Activated CD8-positive, alpha-beta memory T cell treated with anti-CD3 and anti-CD28 coated beads, Interleukin-2, amount 50 U/mL, for 4 hours (primary cell): ENCODE measurements around the gene HOXC5.

Source experiments
- DNase-seq: peaks from one replicate; pipeline ENCODE4 v3.0.0-alpha.2; 2020

HOXC5 gene

DNA sequence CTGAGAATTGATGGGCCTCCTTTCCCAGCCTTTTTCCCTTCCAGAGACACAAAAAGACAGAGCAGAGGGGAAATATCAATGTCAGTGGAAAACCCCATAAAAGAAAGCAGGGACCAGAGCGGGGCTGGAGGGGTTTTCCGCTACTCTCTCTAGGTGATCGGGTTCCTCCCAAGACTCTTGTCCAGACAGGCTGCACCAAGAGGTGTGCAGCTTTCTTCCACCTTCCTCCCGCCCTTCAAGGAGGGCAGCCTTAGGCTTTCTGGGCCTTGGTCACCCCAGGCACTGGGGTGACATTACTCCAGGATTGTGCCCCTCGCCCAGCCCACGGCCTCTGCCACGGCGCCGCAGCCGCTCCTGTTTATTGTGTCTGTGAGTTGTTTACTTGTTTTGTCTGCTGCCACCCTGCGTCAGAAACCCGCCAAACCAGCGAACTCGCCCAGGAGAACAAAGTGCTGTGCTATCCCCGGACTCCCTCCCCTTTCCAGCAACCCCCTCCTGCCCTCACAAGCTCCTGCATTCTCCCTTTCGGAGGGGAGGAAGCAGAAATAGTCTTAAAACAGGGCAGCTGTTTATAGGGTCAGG is 11.3 kb upstream of the HOXC5 start:
- no peak for DNase-seq

DNA sequence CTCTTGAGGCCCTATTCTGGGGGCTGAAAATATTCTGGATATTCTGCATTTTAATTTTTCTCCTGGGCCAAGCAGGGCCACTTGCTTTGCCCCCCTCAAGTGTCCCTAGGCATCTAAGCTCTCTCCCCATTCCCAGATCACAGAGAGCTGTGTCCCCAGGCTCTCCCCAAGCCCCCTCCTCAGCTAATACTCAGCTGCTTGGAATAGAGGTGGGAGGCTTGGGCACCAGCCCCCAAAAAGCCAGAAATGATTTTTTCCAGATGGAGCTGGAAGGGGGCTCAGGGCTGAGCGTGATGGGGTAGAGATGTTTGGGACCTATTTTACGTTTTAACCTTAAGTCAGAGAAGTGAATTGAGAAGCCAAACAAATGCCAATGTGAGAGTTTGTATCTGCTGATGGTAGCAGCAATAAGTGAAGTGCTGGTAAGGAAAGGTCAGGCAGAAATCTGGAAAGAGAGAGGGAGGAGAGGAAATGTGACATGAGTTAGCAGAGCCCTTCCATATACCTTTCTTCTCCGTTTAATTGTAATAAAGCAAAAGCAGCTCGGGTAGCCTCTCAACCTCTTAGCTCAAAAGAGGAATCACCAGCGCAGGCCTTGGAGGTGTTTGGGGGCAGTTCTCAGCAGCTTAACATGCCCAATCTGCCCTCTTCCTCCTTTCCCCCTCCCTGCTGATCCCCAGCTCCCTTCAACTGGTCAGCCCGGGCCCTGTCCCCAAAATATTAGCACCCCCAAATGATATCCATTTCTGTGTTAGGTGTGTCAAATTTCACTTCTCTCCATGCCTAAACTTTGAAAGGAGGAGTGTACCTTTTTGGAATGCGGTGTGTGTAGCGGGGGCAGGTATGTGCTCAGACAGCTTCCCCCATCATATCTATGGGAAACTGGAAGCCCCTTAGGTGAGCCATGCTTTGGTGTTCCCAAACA is 9.6 kb upstream of the HOXC5 start:
- no peak for DNase-seq

DNA sequence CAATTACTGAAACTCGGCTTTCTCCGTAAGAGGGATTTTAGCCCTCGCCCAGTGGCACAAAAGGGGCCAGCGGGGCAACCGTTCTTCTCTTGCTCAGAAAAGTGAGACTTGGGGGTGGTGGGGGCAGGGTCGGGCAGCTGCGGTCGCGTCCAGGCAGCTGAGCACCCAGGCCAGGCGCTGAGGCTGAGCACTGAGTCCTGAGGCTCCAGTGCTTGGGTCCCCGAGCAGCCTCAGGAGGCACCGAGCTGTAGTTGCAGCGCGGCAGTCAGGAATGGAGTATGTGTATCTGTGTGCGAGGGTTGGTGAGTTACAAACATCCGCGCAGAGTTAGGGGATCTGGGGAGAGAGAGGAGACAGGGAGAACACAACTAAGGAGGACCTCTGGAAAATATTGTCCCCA is 8.7 kb upstream of the HOXC5 start:
- no peak for DNase-seq

GRCh38 chr12:54024581-54025305 is 8.1 kb upstream of the HOXC5 start:
- DNase-seq, result no peak

- no peak for DNase-seq
These were observed 7.1 kb upstream of the HOXC5 start for GRCh38 chr12:54025499-54026405.

DNA sequence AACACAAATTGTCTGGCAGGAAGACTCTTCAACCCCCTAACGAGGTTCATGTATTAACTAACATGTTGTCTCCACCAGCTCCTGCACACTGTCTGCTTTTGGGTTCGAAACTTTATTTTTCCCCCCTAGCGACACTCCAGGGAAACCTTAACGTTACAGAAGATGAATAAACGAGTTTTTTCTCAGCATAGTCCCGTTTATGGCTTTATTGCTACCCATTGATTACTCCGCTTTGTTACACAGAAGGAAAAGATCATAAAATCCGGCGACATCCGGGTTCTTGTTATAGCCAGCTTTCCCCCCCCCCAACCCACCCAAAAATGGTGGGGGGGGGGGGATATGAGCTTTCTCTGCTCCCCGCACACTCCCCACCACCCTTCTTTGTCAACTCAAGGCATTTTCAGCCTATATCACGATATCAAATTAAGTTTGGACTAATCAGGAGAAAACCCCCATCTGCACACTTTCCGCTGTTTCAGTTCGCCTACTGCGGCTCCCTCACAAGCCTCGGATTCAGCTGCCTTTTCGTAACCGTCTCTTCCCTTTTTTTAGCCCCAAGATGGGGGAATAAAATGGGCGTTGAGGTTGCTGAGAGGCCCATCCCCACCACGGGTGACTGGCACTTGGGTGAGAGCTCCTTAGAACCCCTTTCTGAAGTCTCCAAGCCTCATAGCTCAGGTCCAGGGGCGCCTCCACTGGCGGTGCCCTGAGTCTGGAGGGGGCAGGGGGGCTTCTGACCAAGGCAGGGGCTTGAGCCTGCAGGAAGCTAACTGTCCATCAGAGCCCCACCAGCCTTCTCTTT is 6.0 kb upstream of the HOXC5 start:
- DNase-seq, result no peak

GRCh38 chr12:54027442-54027786 is 5.4 kb upstream of the HOXC5 start:
- no peak for DNase-seq

DNA sequence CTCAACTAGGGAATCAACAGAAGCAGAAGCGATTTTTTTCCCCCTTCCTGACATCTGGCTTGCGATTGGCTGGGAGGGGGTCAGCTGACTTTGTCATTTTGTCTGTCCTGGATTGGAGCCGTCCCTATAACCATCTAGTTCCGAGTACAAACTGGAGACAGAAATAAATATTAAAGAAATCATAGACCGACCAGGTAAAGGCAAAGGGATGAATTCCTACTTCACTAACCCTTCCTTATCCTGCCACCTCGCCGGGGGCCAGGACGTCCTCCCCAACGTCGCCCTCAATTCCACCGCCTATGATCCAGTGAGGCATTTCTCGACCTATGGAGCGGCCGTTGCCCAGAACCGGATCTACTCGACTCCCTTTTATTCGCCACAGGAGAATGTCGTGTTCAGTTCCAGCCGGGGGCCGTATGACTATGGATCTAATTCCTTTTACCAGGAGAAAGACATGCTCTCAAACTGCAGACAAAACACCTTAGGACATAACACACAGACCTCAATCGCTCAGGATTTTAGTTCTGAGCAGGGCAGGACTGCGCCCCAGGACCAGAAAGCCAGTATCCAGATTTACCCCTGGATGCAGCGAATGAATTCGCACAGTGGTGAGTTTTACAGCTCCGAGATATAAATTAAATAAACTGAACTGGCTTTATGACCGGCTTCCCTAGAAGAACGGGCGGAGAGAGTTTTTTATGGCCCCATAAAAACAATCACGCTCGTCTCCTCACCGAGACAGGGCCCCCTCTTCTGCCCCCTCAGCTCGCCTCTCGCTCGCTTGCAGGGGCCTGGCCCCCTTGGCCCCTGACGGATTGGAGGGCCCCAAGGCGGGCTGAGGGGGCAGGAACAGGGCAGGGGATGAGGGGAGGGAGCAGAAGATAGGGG is 4.3 kb upstream of the HOXC5 start, which contains the start of gene HOXC6:
Gene HOXC6, plus strand, starts transcription at position 127 of the 888 bp plus-strand sequence. Its CDS starts 82 bp downstream, at position 209.
- no peak for DNase-seq

DNA sequence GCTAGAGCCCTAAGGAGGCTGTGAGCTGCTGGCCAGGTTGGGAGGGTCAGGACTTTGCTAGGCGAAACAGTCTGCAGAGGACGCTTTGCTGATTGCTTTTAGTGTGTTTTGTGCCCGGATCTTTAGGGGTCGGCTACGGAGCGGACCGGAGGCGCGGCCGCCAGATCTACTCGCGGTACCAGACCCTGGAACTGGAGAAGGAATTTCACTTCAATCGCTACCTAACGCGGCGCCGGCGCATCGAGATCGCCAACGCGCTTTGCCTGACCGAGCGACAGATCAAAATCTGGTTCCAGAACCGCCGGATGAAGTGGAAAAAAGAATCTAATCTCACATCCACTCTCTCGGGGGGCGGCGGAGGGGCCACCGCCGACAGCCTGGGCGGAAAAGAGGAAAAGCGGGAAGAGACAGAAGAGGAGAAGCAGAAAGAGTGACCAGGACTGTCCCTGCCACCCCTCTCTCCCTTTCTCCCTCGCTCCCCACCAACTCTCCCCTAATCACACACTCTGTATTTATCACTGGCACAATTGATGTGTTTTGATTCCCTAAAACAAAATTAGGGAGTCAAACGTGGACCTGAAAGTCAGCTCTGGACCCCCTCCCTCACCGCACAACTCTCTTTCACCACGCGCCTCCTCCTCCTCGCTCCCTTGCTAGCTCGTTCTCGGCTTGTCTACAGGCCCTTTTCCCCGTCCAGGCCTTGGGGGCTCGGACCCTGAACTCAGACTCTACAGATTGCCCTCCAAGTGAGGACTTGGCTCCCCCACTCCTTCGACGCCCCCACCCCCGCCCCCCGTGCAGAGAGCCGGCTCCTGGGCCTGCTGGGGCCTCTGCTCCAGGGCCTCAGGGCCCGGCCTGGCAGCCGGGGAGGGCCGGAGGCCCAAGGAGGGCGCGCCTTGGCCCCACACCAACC is 3.1 kb upstream of the HOXC5 start:
- DNase-seq, result no peak

DNA sequence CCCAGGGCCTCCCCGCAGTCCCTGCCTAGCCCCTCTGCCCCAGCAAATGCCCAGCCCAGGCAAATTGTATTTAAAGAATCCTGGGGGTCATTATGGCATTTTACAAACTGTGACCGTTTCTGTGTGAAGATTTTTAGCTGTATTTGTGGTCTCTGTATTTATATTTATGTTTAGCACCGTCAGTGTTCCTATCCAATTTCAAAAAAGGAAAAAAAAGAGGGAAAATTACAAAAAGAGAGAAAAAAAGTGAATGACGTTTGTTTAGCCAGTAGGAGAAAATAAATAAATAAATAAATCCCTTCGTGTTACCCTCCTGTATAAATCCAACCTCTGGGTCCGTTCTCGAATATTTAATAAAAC is 2.4 kb upstream of the HOXC5 start:
- DNase-seq, result no peak

DNA sequence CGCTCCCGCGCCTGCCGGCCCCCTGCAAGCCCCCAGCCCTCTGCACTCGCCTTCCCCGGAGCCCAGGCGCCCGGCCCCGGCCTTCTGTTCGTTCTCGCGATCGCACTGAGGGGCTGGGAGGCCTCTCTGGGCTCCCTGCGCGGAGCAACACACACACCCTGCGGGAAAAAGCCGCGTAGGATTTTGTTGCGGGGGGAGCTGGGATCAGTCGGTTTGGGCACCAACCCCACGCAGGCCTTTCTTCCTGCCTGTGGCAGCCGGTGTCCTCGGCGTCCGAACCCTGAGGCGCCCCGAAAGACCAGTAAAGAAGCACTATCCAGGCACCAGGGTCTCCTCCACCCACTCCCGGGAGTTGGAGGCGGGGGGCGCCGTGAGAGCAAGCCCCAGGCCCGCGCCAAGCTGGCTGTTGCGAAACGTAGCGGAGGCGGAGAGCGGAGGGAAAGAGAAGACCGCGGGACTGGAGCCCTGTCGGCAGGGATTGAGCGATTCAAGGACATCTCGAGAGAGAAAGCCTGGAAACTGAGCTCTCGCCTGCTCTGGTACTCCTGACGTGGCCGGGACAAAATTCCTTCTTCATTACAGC is 1.9 kb upstream of the HOXC5 start:
- DNase-seq, result no peak

GRCh38 chr12:54031480-54031879 is 1.4 kb upstream of the HOXC5 start:
- no peak for DNase-seq

- DNase-seq, result no peak
These were observed 697 bp upstream of the HOXC5 start for GRCh38 chr12:54032086-54032619.

- DNase-seq, result no peak
These were observed 493 bp downstream of the HOXC5 start for GRCh38 chr12:54033106-54033979.

DNA sequence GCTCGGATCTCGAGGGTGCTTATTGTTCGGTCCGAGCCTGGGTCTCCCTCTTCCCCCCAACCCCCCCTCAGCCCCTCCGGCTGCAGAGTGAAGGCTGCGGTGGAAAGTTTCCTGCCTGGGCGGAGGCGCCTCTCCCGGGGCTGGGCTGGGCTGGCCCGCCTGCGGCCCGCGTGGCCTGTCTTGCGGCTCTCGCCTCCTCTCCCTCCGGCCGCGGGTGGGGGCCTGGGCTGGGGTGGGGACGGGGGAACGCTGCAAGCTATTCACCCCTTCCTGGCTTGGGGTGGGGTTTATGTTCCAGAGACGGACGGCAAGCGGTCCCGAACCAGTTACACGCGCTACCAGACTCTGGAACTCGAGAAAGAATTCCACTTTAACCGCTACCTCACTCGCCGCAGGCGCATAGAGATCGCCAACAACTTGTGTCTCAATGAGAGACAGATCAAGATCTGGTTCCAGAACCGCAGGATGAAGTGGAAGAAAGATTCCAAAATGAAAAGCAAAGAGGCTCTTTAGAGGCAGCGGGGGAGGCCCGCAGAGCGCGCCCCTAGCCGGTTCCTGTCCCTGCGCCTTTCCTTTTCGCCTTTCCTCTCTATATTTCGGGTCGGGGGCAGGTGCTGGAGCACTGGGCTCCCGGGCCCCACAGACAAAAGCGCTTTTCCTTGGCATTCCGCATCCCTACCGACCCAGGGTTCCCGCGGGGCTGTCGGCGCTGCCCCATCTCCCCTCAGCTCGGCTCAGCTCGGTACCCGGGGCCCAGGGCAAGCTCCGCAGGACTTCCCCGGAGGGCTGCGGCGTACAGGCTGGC is 1.3 kb downstream of the HOXC5 start:
- DNase-seq, result no peak

GRCh38 chr12:54034785-54035310 is 2.0 kb downstream of the HOXC5 start:
- no peak for DNase-seq
